ENCODE results near the gene ZNF423.
"Not testable (repeated sequence)": the region's sequence is repeated elsewhere in the genome, so short reads cannot be mapped to it uniquely, and the experiment has no call there.

ZNF423 gene

DNA sequence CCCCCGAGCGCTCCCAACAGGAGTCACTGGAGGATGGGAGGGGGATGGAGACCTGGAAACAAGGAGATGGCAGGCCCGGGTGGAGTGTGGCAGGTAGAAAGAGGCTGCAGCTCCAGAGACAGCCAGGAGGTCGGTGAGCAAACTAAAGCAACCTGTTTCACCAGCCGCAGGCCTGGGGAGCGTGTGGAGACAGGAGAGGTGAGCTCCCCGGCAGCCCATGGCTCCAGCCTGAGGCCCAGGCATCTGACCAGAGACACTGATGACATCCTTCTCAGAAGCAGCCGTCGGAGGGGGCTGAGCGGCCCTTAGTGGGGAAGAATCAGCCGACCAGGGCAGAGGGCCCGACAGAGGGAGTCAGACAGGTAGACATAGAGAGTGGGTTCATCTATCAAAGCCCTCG is 165.1 kb downstream of the ZNF423 start:
- DNase-seq: no peak

DNA sequence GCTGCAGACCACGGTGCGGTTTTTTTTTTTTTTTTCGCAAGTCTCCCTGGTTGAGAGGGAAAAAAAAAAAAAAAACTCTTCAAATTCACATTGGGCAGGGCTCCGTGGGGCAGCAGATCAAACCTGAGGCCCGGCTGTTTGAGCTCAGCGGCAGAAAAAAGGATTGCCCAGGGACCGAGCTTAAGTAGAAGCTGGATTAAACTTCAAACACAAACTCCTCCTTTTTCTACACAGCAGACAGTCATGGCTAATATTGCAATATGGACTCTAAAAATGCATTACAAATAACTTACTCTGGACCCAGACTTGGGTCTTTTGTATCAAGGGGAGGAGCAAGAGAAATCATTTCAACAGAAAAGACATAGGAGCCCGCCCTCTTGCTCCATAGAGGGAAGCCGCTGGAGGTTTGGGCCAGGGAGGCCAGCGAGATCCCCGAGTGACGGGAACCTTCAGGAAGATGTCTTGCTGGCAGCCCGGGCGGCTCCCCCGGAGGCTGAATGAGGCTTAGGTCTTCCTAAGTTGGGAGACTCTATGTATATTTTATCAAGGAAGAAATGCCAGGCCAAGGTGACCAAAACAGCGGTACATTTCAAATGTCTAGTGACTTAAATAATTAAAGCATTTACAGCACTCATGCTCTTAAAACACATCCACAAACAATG is 167.7 kb downstream of the ZNF423 start:
- no peak for DNase-seq

DNA sequence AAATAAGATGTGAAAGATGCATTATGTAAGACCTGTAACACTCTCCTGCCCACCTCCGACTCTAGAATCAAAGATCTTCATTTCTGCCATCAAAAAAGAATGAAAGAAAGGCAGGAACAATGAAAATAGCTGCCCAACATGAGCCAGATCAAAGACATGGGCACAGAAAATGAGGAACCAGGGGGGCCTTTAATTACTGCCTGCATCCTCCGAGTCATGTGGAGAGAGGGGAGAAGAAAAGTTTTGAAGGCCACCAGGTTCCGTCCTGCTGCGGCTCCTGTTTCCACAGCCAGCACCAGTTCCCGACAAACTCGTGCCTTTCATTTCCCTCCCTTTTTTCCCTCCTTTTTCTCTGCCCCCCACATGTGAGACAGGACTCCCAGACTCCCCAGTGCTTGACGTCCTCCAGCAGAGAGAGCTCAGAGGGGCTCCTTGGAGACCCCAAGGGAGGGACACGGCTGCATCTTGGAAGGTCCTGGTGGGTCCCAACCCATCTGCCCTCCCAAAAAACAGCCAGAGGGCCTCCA is 168.4 kb downstream of the ZNF423 start:
- DNase-seq: no peak

- no peak for DNase-seq
Observed at GRCh38 chr16:49684696-49685095, 171.2 kb downstream of the ZNF423 start.

GRCh38 chr16:49682577-49683165 is 173.2 kb downstream of the ZNF423 start:
- no peak for DNase-seq

- no peak for DNase-seq
Observed at GRCh38 chr16:49681217-49681883, 174.6 kb downstream of the ZNF423 start.

DNA sequence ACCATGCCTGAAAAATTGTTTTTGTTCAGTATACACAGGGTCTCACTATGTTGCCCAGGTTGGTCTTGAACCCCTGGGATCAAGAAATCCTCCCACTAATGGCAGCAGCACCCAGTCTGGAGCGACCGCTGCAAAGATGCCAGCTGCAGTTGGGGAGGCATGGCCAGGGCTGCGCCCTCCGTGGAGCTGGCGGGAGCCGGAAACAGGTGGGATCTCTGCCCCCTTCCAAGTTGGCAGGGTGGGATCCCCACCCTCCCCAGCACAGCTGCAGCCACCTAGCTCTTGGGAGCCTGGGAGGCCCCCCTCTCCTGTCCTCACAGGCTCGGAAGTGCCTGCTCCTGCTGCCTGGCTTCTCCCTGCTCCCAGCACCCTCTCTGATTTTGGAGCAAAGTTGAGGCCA is 176.8 kb downstream of the ZNF423 start:
- DNase-seq: no peak

- not testable (repeated sequence) for DNase-seq
Observed at GRCh38 chr16:49677661-49678060, 178.3 kb downstream of the ZNF423 start.

GRCh38 chr16:49675413-49675812 is 180.5 kb downstream of the ZNF423 start:
- DNase-seq: no peak

GRCh38 chr16:49674990-49675389 is 180.9 kb downstream of the ZNF423 start:
- no peak for DNase-seq

DNA sequence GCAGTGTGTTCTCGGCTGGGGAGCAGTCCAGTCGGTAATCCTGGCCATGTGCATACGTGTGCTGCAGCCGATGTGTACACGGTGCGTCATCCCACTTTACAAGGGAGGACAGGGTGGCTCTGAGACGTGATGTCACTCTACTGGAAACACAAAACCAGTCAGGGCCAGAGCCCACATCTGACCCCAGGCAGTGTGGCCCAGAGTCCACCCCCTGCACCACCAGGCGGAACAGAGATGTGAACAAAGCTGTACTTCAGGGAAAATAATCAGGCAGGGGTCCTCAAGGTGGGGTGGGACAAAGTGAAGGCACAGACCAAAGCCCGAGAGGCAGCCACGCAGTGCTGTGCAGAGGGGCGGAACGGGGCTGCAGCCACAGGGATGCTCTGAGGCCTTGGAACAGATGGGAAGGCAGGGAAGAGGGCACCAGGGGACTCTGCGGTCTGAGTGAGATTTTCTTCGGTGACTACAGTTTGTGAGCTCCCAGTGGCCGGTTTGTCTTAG is 181.5 kb downstream of the ZNF423 start:
- no peak for DNase-seq

- no peak for DNase-seq
Observed at GRCh38 chr16:49673442-49673841, 182.5 kb downstream of the ZNF423 start.

GRCh38 chr16:49672753-49673152 is 183.2 kb downstream of the ZNF423 start:
- DNase-seq: no peak

- DNase-seq: no peak
Observed at GRCh38 chr16:49671333-49671732, 184.6 kb downstream of the ZNF423 start.

DNA sequence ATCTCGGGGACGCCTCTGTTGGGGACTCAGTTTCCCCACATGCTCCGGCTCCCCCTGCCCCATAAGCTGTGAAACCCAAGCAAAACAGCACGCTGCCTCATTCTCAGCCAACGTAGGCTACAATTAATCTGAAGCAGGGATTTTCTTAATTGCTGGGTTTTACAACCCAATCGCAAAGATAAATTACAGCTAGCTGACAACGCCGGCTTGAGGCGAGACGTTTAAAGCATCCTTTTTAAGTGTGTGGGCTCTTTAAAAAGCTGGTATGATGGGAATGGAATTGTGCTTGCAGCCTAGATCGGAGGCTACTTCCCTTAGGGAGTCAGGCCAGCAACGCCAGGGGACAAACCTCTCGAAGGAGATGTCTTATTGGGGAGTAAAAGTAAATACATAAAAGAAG is 185.3 kb downstream of the ZNF423 start:
- no peak for DNase-seq

DNA sequence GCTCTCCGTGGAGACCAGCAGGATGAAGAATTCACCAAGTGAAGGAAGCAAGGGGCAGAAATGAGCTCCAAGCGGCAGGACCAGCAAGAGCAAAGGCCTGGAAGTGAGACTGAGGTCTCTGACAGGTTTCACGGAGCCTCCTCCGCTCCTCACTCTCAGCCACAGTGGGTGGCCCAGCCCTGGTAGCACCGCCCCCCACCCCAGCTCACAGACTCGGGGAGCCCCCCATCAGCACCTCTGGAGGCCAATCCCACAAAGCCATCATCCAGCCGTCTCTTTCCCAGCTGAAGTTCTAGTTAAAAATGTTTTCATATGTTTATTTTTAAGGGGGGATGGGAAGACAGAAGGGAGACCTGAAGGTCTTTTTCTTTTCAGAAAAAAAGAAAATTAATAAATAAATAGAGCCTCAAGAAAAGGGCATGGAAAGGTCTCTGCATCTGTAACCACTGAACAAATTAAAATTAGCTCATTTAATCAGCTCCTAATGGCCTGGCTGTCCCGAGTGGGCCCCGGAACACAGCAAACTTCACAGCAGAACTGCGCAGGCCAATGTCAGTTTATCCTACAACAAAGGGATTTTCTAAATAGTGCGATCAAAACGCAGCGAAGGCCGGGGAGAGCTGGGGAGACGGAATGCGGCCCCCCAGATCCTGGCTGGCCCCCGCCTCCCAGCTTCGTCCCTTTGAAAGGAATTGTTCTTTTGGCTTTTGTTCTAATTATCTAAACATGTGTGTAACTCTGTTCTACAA is 190.3 kb downstream of the ZNF423 start:
- no peak for DNase-seq

DNA sequence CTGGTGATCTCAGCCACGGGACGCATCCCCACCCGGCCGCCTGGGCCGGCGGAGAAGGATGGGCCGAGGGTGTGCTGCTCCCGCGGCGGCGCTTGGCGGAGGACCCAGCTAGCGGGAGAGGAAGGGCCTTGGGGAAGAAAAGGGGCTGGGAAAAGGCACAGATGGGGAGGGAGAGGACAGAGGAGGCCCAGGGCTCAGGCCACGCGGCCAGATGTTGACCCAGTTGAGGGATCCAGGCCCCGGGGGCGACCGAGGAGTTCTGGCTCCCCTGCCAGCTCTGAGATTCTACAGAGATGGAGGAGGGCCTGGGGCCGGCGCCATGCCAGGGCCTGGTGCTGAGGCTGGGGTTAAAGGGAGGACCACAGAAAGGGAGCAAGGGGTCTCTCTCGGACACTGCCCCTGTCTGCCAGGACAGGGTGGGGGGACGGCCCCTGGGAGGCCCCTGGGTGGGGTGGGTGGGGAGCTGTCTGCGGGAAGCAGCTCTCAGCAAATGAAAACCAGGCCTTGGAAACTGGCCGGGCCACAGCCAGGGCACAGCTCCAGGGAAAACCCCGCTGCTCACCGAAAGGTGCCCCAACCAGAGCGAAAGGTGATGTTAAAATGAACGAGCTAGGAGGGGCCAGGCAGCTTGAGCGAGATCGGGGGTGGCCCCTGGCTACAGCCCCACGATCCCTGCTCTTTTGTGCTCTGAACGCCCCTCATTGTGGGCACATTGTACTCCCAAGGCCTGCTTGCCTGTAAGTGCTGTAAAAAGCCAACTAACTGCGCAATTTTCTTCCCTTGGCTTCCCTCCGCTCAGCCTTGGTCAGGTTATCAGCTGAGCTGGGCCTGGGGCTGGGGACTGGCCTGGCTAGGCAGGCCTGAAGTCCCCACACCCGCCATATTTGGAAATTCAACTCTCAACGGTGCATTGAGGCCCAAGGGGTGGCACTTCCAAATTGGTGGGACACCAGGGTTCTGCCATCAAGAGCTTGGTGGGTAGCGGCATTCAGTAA is 191.4 kb downstream of the ZNF423 start:
- DNase-seq: no peak

GRCh38 chr16:49663081-49664065 is 192.5 kb downstream of the ZNF423 start:
- no peak for DNase-seq

DNA sequence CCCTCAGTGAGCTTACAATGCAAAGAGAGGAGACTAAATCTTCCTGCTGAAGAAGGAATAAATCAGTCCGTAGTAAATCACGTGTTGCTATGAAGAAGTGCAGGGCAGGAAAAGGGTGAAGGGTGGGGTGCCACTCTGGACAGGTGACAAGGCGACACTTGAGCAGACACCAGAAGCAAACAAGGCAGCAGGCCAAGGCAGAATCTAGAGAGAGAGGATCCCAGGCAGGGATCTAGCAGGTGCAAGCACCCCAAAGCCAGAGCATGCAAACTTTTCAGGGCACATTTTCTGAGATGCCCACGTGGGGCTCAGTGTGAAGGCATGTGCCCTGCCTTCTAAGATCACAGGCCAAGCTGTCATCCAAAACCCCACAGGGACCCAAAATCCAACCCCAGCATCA is 193.3 kb downstream of the ZNF423 start:
- no peak for DNase-seq

GRCh38 chr16:49661465-49662187 is 194.3 kb downstream of the ZNF423 start:
- no peak for DNase-seq
